HTR-8/SVneo (cell line): ENCODE measurements around the gene PIK3C3.

Experiments used
- DNase-seq: peaks from one replicate; pipeline ENCODE4 v3.0.0; 2011; ENCODE audit warnings: low spot score, mixed read lengths; ENCODE audit not compliant: insufficient read length
- FAIRE-seq: peaks from 2 replicates; lab custom pipeline; 2011; peaks lifted over from hg19 to GRCh38; lab: Jason Lieb, UNC

PIK3C3 gene

GRCh38 chr18:41954827-41955613 lies at the start of gene PIK3C3:
PIK3C3 (plus strand) TSS chr18:41955234; CDS start chr18:41955292, 58 bp downstream.
- FAIRE-seq (no peak), DNase-seq (peak; percentile 43)

GRCh38 chr18:41905786-41906527 lies 49.1 kb upstream of the PIK3C3 start:
- FAIRE-seq (no peak), DNase-seq (no peak)

GRCh38 chr18:41906528-41907146 lies 48.4 kb upstream of the PIK3C3 start:
- FAIRE-seq (no peak), DNase-seq (peak; percentile 27)

GRCh38 chr18:41917181-41917580 lies 37.9 kb upstream of the PIK3C3 start:
- DNase-seq (no peak), FAIRE-seq (no peak)

GRCh38 chr18:41921770-41922169 lies 33.3 kb upstream of the PIK3C3 start:
- DNase-seq, result no peak
- FAIRE-seq, result no peak

GRCh38 chr18:41922176-41922575 lies 32.9 kb upstream of the PIK3C3 start:
- no peak for FAIRE-seq
- DNase-seq, result no peak

- no peak for DNase-seq
- no peak for FAIRE-seq
These were observed 32.2 kb upstream of the PIK3C3 start for GRCh38 chr18:41922841-41923240.

- FAIRE-seq (no peak), DNase-seq (no peak)
These were observed 31.6 kb upstream of the PIK3C3 start for GRCh38 chr18:41923446-41923845.

GRCh38 chr18:41928581-41928980 lies 26.5 kb upstream of the PIK3C3 start:
- FAIRE-seq (no peak), DNase-seq (no peak)

GRCh38 chr18:41932899-41933298 lies 22.1 kb upstream of the PIK3C3 start:
- no peak for FAIRE-seq
- no peak for DNase-seq

GRCh38 chr18:41933778-41934177 lies 21.3 kb upstream of the PIK3C3 start:
- FAIRE-seq (no peak), DNase-seq (no peak)

GRCh38 chr18:41936471-41937134 lies 18.4 kb upstream of the PIK3C3 start:
- no peak for FAIRE-seq
- DNase-seq, result no peak

- DNase-seq (no peak), FAIRE-seq (no peak)
These were observed 16.6 kb upstream of the PIK3C3 start for GRCh38 chr18:41938445-41938844.

- FAIRE-seq (no peak), DNase-seq (no peak)
These were observed 15.7 kb upstream of the PIK3C3 start for GRCh38 chr18:41939326-41939725.

GRCh38 chr18:41940506-41941215 lies 14.4 kb upstream of the PIK3C3 start:
- FAIRE-seq (no peak), DNase-seq (peak; percentile 41)

GRCh38 chr18:41942254-41942653 lies 12.8 kb upstream of the PIK3C3 start:
- DNase-seq, result no peak
- FAIRE-seq, result no peak

- FAIRE-seq (no peak), DNase-seq (no peak)
These were observed 6.4 kb upstream of the PIK3C3 start for GRCh38 chr18:41948544-41949110.

- no peak for FAIRE-seq
- no peak for DNase-seq
These were observed 5.7 kb upstream of the PIK3C3 start for GRCh38 chr18:41949206-41949920.

GRCh38 chr18:41955688-41956087 lies 654 bp downstream of the PIK3C3 start:
- FAIRE-seq (no peak), DNase-seq (no peak)
